Measurements from ENCODE around the gene WASF3. TPM values are rescaled to one million over a fixed set of nuclear protein-coding genes. Genes with fewer than 3 reads are reported as not detected.

The WASF3 gene
- total and polyA plus RNA-seq, 2 of the 13 experiments (the other 11 are each of a cell fraction or from before 2014, with no cell fraction given): 10.4 to 17.2 TPM

- TF ChIP-seq, protein P1, sequence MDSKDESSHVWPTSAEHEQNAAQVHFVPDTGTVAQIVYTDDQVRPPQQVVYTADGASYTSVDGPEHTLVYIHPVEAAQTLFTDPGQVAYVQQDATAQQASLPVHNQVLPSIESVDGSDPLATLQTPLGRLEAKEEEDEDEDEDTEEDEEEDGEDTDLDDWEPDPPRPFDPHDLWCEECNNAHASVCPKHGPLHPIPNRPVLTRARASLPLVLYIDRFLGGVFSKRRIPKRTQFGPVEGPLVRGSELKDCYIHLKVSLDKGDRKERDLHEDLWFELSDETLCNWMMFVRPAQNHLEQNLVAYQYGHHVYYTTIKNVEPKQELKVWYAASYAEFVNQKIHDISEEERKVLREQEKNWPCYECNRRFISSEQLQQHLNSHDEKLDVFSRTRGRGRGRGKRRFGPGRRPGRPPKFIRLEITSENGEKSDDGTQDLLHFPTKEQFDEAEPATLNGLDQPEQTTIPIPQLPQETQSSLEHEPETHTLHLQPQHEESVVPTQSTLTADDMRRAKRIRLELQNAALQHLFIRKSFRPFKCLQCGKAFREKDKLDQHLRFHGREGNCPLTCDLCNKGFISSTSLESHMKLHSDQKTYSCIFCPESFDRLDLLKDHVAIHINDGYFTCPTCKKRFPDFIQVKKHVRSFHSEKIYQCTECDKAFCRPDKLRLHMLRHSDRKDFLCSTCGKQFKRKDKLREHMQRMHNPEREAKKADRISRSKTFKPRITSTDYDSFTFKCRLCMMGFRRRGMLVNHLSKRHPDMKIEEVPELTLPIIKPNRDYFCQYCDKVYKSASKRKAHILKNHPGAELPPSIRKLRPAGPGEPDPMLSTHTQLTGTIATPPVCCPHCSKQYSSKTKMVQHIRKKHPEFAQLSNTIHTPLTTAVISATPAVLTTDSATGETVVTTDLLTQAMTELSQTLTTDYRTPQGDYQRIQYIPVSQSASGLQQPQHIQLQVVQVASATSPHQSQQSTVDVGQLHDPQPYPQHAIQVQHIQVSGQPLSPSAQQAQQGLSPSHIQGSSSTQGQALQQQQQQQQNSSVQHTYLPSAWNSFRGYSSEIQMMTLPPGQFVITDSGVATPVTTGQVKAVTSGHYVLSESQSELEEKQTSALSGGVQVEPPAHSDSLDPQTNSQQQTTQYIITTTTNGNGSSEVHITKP (CRISPR knock-in tag; IDR thresholded peaks at IDR 0.05; ENCODE audit: low read depth): no peak
- TF ChIP-seq HMG20B (CRISPR knock-in tag; conservative IDR thresholded peaks at IDR 0.05): no peak
- TF ChIP-seq, protein P2, sequence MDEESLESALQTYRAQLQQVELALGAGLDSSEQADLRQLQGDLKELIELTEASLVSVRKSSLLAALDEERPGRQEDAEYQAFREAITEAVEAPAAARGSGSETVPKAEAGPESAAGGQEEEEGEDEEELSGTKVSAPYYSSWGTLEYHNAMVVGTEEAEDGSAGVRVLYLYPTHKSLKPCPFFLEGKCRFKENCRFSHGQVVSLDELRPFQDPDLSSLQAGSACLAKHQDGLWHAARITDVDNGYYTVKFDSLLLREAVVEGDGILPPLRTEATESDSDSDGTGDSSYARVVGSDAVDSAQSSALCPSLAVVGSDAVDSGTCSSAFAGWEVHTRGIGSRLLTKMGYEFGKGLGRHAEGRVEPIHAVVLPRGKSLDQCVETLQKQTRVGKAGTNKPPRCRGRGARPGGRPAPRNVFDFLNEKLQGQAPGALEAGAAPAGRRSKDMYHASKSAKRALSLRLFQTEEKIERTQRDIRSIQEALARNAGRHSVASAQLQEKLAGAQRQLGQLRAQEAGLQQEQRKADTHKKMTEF (CRISPR knock-in tag; IDR thresholded peaks at IDR 0.05): no peak
- TF ChIP-seq SALL1 (CRISPR knock-in tag; IDR thresholded peaks at IDR 0.05): no peak
- TF ChIP-seq ZNF468 (CRISPR knock-in tag; IDR thresholded peaks at IDR 0.05): no peak
- TF ChIP-seq HOXA5 (CRISPR knock-in tag; IDR thresholded peaks at IDR 0.05): no peak
- no peak for TF ChIP-seq KLF16 (CRISPR knock-in tag; IDR thresholded peaks at IDR 0.05)
- no peak for TF ChIP-seq JUNB (CRISPR knock-in tag; IDR thresholded peaks at IDR 0.05; ENCODE audit: borderline replicate concordance)
These were observed 32.0 kb upstream of the WASF3 start (continued) for GRCh38 chr13:26525528-26525927.

DNA sequence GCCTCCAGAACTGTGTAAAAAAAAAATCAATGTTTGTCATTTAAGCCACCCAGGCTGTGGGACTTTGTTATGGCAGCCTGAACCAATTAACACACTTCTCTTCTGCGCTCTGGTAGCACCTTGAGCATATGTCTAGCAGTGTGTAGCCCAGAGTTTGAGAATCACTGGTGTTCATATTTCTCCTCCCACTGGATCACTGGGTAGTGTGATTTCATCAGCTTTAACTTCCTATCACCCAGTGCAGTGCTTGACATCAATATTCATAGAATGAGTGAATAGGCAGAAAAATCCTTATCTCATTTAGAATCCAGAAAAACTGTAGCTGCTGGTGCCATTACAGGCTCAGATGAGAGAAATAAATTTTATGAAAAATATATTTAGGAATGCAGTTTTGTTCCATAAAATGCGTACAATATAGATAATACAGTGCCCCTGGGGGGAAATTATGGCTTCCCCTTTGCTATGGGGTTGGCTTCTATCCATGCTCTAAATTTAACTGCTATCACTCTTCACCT lies 30.7 kb upstream of the WASF3 start:
- in situ Hi-C loops (cut with HindIII; ENCODE audit: extremely low pct_ligation_motif_present, low pct_unique_long_range_greater_than_20kb) (no loop called here), intact Hi-C loops (cut with micrococcal nuclease; ENCODE audit: unreplicated experiment) (no loop called here)
- TF ChIP-seq KLF12 (CRISPR knock-in tag; IDR thresholded peaks at IDR 0.05; ENCODE audit: borderline replicate concordance): no peak
- no peak for TF ChIP-seq ZNF256 (CRISPR knock-in tag; conservative IDR thresholded peaks at IDR 0.05)
- TF ChIP-seq ZZZ3 (CRISPR knock-in tag; IDR thresholded peaks at IDR 0.05; ENCODE audit: borderline replicate concordance): no peak
- no peak for TF ChIP-seq MIXL1 (CRISPR knock-in tag; IDR thresholded peaks at IDR 0.05)
- TF ChIP-seq TP53 (CRISPR knock-in tag; conservative IDR thresholded peaks at IDR 0.05): no peak
- TF ChIP-seq, protein P3, sequence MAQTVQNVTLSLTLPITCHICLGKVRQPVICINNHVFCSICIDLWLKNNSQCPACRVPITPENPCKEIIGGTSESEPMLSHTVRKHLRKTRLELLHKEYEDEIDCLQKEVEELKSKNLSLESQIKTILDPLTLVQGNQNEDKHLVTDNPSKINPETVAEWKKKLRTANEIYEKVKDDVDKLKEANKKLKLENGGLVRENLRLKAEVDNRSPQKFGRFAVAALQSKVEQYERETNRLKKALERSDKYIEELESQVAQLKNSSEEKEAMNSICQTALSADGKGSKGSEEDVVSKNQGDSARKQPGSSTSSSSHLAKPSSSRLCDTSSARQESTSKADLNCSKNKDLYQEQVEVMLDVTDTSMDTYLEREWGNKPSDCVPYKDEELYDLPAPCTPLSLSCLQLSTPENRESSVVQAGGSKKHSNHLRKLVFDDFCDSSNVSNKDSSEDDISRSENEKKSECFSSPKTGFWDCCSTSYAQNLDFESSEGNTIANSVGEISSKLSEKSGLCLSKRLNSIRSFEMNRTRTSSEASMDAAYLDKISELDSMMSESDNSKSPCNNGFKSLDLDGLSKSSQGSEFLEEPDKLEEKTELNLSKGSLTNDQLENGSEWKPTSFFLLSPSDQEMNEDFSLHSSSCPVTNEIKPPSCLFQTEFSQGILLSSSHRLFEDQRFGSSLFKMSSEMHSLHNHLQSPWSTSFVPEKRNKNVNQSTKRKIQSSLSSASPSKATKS (CRISPR knock-in tag; IDR thresholded peaks at IDR 0.05): no peak
- TF ChIP-seq, protein P4, sequence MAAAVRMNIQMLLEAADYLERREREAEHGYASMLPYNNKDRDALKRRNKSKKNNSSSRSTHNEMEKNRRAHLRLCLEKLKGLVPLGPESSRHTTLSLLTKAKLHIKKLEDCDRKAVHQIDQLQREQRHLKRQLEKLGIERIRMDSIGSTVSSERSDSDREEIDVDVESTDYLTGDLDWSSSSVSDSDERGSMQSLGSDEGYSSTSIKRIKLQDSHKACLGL (CRISPR knock-in tag; IDR thresholded peaks at IDR 0.05): no peak
- Histone ChIP-seq H3K79me2 (ENCODE audit: insufficient read depth, low read length) (no peaks in the 10 kb centered on the region), H3K9ac (ENCODE audit: insufficient read depth, low read depth, low read length) (no peak overlapping the region), H4K20me1 (ENCODE audit: insufficient read depth, low read length) (no peaks in the 10 kb centered on the region), H3K27me3 (ENCODE audit: control insufficient read depth in 1 of 2, insufficient read depth in 2 of 2, low read length in 2 of 2) (no peaks in the 10 kb centered on the region), H2AFZ (ENCODE audit: low read length) (no peak overlapping the region), H3K4me1 (ENCODE audit: insufficient read depth, low read length) (no peaks in the 10 kb centered on the region), H3K4me3 (replicated peaks in 1 of 3; ENCODE audit: insufficient read depth in 1 of 3, low read depth in 2 of 3, low read length in 3 of 3) (no peak overlapping the region), H3K4me2 (ENCODE audit: low read depth, low read length) (no peak overlapping the region), H3K36me3 (replicated peaks in 1 of 2; ENCODE audit: control insufficient read depth in 1 of 2, insufficient read depth in 2 of 2, low read length in 2 of 2) (no peaks in the 10 kb centered on the region), H3K9me3 (ENCODE audit: low read length) (no peaks in the 10 kb centered on the region), H3K27ac (ENCODE audit: extremely low read length, insufficient read depth, low read length) (no peak overlapping the region)
- 27% methylated on average over 2 of the region's 2 CpGs for WGBS (ENCODE audit: low lambda C conversion rate)
- FAIRE-seq: no peak
- POLR2A ChIA-PET: no interaction called here
- no TSS peak for BruUV-seq (replicated peaks)
- ATAC-seq: no peak
- CTCF ChIA-PET (ENCODE audit: low intra/inter-chr PET ratio, low total read pairs): no interaction called here
- DNase-seq (ENCODE audit: low spot score): no peak

Data from HepG2 (cell line).